ENCODE measurements around the gene SH2D7.

- TF ChIP-seq CTCF (IDR thresholded peaks at IDR 0.05) (no peak), MAFK (IDR thresholded peaks at IDR 0.05; ENCODE audit: partially characterized antibody) (no peak), JUN (IDR thresholded peaks at IDR 0.05) (no peak)
Measured at GRCh38 chr15:78065284-78065872, 27.0 kb upstream of the SH2D7 start.

All from A549 (cell line).